Stimulated activated CD8-positive, alpha-beta memory T cell treated with anti-CD3 and anti-CD28 coated beads, Interleukin-4, amount 100 ng/mL, for 48 hours (primary cell): ENCODE data around the gene SHANK1.

Experiments used
- DNase-seq: peaks from one replicate; pipeline ENCODE4 v3.0.0-alpha.2; 2020

The SHANK1 gene

GRCh38 chr19:50710094-50710493 lies 9.5 kb downstream of the SHANK1 start:
- no peak for DNase-seq

DNA sequence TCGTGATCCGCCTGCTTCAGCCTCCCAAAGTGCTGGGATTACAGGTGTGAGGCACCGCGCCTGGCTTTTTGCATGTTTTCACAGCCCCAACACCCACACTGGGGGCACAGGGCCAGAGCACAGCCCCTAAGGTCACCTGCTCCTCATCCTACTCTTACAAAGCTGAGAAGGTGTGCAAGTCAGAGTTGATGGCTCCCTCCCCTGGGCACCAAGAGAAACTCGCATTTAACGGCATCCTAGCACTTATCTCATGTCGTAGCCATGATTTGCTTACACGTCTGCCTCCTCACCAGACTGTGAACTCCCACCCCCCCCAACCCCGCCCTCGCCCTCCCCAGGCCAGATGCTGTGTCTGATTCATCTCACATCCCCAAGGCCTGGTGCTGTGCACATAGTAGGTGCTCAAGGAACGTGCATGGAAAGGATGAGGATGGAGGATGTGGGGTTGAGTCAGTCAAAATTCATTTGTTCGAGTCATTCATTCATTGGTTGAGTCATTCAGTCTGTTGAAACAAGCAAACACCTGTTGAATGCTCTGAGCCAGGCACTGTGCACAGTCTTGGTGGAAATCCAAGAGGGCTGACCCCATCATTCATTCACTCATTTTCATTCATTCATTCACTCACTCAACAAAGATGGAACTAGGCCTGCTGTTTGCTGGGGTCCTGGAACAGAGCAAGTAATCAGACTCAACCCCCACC lies 11.3 kb downstream of the SHANK1 start:
- DNase-seq: no peak

DNA sequence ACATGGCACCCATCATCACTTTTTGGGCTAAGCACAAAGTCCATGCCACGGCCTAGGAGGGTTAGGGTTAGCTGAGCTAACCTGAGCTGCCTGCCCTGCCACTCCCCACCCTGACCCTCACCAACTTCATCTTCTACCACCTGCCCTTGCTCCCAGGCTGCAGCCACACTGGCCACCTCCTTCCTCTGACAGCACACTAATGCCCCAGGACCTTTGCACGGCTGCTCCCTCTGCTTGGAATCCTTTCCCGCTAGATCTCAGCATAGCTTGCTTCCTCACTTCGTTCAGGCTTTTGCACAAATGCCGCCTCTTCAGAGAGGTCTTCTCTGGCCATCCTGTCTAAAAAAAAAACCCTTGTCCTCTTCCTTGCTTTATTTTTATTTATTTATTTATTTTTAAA lies 13.2 kb downstream of the SHANK1 start:
- DNase-seq: no peak

DNA sequence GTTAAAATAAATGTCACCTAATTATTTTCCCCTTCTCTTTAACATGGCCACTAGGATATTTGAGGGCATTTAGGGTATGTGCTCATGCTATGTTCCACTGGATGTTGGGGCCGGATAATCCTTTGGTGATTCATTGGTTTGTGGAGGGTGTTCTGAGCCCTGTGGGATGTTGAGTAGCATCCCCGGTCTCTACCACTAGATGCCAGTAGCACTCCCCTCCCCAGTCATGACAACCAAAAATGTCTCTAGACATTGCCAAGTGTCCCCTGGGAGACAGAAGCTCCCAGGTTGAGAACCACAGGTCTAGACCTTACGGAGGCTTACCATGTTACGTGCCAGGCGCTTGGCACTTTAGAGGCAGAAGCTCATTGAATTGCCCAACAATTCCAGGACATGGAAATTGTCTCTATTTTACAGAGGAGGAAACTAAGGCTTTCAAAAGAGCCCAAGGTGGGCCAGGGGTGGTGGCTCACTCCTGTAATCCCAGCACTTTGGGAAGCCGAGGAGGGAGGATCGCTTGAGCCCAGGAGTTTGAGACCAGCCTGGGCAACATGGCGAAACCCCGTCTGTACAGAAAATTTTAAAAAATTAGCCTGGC lies 14.1 kb downstream of the SHANK1 start:
- DNase-seq: peak; percentile 55

DNA sequence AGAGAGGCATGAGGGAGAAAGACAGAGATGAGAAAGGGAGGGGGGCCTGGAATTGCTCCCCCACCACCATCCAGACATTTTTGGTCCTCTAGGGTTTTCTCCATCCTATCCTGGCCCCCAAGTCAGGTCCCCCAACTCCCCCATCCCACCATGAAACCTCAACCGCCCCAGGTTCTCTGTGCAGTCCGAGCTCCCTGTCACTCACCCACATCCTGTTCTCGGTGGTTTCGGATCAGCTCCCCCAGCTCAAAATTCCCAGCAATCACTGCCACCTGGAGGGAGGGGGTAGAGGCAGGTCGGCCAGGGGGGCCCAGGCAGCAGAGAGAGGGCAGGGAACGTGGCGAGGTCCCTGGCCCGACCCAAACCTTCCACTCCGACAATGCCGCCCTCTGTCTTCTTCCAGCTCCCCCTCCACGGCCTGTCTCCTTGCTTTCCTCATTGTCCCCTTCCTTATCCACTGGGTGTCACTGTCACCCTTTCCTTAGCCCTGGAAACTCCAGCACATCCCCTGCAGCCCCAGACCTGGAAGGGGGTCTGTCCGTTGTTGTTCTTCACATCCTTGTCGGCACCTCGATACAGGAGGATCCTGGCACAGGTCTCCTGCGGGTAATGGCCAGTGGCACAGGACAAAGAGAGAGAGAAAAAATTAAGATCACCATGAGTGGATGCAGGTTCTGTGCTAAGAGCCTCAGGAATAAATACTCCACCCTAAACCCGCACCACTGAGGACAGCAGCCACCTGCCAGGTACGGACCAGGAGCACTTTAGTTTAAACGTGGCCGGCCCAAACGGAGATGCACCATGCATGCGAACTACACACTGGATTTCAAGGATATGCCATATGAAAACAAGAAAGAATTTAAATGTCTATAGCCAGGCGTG lies 15.4 kb downstream of the SHANK1 start:
- no peak for DNase-seq

GRCh38 chr19:50702871-50703829 lies 16.5 kb downstream of the SHANK1 start:
- no peak for DNase-seq

DNA sequence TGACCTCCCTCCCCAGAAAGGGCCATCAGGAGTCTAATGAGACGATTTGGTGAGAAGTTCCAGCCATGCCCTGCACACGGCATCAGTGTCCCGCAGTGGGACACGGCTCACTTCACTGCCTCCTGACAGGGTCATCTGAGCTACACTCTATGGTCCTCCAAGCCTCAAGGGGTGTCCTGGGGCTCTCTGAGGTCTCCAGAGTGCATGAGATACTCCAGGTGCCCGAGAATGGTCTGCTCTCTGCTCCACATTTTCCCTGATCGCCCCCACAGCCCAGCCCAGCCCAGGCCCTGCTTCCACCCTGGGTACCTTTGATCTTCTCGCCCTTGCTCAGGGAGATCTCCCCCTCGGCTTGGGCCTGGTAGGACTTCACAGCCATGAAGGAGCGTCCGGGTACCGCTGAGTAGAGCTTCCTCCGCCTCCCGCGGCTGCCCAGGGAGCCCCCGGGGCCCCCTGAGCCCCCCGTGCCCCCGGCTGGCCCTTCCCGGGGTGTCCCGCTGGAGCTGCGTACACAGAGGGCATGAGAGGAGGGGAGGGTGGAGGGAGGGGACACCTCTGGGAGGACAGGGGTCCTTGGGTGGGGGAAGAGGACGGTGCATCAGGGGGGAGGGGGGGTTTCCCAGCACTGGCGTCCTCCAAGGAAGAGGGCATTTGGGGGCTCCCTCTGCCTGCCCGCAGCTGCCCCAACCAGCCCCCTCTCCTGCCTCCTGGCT lies 17.3 kb downstream of the SHANK1 start:
- DNase-seq: no peak

- no peak for DNase-seq
Observed at GRCh38 chr19:50701367-50701985, 18.1 kb downstream of the SHANK1 start.

DNA sequence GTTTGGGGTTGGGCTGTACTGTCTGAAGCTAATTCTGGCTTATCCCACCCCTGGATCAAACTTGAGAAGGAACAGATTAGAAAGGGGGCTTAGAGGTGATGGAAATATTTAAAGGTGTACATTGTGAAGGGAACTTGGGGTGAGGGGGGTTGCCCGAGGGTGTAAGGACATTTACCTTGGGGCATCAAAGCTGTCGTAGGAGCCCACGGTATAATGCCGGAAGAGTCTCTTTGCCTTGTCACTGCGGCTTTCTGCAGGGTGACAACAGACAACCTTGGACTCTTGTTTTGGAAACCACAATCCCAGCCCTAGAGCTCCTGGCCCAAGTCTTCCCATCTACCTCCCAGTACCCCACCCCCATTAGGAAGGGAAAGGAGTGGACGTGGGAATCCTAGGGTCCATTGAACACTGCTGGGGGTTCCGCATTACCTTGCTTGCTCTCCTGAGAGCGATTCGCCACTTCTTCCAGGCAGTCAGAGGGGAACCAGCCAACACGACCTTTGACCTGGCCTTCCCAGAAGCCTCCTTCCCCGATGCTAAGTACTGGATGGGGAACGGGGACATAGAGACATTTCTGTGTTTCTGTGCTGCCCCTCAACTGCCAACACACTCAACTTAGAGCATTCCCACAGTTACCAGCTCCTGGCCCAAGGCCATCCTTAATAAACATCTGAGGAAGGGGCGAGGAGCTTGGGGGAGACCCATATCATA lies 22.0 kb downstream of the SHANK1 start:
- no peak for DNase-seq

DNA sequence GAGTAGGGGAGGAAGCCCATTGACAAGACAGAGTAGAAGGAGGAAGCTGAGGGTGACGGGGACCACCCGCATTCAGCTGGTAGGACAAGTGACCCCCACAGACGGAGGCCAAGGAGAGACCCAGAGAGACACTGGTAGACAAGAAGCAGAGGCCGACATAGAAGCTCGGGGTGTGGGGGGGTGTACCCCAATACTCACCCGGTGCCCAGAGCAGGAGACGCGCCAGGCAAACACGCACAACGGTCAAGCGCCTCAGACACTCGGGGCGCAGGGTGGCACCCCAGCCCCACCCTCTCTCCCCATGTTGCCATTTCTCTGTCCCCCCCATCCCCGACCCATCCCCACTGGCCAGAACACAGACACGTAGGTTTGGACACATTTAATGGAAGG lies 23.5 kb downstream of the SHANK1 start:
- no peak for DNase-seq

DNA sequence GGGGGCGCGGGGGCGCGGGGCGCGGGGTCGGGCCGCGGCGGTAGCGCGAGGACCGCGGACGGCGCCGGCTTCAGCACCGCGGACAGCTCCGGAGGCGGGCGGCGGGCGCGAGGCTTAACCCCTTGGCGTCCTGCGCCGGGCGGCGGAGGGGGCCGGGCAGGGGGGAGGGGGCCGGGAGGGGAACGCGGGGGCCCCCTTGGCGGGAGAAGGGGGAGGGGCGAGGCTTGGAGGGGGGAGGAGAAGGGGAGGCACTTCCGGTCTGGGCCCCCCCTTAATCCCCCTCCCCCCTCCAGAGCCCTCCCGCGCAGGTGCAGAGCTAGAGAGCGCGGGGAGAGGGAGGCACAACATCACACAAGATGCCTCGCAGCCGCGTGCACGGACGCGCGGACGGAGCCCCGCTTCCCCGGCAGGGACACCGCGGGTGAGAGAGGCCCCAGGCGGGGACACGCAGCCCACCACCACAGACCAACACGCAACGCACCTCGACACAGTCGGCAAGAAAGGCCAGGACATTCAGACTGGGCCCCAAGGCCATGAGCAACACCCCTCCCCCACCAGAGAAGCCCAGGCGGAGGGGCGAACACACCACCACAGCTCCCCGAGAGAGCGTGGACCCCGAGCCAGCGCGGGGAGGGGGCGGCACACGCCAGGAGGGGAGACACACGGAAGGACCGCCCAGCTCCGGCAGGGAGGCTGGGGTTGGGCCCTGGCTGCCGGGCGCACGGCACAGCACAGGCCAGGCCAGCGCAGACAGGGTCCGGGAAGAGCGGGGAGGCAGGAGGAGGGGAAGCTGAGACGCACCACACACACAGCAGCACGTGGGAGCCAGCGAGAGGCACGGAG lies 24.1 kb downstream of the SHANK1 start:
- DNase-seq: peak; percentile 50

DNA sequence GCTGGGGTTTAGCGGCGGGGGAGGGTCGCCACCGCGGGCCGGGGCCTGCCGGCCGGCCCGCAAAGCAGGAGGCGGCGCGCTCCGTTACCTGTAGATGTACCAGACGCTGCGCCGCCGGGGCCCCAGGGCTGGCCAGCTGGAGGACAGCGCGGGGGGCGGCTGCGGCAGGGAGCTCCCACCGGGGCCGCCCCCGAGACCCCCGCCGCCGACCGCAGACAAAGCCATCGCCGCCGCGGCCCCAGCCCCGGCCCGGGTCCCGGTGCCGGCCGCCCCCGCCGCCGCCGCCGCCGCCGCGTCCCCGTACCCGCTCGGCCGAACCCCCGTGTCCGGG lies 24.8 kb downstream of the SHANK1 start:
- DNase-seq: no peak

DNA sequence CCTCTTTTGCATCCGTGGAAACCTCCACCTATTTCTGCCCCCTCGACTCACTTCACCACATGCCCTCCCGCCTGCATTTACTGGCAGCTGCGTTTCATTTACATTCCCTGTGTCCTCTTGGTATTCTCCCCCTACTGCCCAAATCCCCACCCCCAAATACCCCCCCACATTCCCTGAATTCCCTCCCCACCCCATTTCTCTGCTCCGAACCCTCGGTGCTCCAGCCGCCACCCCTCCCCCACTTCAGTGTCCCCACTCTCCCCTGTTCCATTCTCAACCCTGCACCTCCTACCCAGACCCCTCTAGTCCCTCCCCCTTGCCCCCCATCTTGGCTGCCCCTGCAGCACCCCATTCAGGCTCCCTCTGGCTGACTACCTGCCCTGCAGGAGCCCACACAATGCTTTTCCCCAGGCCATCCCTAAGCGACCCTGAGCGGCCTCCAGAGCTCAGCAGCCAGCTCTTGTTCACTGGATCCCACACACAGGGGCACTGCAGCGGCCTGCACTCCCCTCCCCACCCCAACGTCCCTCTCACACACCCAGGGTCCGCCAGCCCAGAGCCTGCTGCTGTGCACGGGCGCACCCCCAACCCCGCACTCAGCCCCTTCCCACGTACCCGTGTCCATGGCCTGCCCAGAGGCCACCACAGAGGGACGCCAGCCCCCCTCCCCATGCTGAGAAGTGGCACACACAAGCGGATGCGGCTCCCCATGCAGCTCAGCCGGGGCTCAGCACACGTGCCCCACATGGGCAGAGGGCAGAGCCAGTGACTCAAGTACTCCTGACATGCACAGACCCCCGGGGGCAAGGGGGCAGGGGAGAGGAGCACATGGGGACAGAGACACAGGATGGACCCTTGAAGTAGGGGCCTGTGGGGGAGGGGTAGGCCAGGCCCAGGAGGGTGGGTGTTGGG lies 26.3 kb downstream of the SHANK1 start:
- DNase-seq: no peak

- no peak for DNase-seq
Observed at GRCh38 chr19:50690439-50690838, 29.2 kb downstream of the SHANK1 start.

GRCh38 chr19:50688766-50689165 lies 30.8 kb downstream of the SHANK1 start:
- DNase-seq: no peak

- DNase-seq: no peak
Observed at GRCh38 chr19:50686310-50687032, 33.1 kb downstream of the SHANK1 start.

DNA sequence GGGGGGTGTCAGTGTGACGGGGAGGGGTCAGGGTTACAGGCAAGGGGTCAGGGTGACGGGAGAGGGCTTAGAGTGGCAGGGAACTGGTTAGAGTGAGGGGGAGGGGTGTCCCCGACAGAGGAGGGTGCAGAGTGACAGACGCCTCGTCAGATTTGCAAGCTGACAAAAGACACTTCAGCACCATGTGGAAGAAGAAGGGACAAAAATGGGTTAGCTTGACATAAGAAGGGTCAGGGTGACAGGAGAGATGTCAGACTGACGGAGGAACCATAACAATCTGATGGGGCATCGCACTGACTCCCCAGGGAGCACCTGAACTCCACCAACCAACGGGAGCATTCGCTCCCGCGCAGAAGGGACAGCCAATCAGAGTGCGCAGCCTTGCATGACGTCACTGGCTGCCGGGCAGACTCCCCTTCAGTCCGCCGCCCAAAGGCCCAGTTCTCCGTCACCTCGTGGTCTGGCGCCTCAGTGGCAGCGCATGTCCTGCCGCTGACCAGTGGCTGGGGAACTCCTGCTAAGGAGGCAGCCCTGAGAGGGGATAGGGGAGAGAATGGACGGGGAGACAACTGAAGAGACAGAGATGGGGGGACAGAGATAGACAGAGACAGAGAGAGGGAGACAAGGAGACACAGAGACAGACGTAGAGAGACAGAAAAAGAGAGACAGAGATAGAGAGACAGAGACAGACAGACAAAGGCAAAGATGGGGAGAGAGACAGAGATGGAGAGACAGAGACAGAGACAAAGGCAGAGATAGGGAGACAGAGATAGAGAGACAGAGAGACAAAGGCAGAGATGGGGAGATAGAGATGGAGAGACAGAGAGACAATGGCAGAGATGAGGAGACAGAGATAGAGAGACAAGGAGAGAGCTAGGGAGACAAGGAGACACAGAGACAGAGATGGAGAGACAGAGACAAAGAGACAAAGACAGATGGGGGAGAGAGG lies 40.2 kb downstream of the SHANK1 start:
- DNase-seq: peak; percentile 93
